Measurements from ENCODE around the gene PRKCA.
"Not testable (repeated sequence)": the region's sequence is repeated elsewhere in the genome, so short reads cannot be mapped to it uniquely, and the experiment has no call there.

Gene PRKCA

DNA sequence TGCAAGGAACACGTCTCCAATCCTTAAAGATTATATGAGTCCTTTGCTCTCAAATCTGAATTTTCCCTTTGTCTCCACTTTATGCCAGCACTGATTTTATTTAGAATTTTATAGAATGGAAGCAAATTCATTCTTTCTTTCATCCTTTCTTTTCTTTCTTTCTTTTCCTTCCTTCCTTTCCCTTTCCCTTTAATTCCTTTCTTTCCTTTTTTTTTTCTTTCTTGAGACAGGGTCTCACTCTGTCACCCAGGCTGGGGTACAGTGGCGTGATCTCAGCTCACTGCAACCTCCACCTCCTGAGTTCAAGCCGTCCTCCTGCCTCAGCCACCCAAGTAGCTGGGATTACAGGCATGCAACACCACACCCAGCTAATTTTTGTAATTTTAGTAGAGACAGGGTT is 187.2 kb downstream of the PRKCA start:
- DNase-seq (ENCODE audit: low read depth): not testable (repeated sequence)

DNA sequence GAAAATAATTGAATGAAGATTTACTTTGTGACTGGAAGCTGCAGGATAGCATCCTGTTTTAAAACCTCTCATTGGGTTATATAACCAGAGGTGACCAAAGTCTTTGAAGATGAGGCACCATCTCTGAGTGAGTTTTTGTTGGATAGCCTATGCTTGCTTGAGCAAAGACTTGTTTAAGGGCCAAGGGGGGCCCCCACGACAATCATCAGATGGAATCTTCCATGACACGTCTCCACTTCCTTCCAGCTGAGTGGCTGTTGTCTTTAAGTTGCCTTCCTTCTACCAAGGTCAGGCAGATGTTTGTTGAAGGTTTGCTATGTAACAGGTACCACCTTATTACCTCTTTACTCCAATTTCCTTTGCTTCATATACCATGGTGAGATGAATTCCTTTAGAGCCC is 188.8 kb downstream of the PRKCA start:
- DNase-seq (ENCODE audit: low read depth): no peak

DNA sequence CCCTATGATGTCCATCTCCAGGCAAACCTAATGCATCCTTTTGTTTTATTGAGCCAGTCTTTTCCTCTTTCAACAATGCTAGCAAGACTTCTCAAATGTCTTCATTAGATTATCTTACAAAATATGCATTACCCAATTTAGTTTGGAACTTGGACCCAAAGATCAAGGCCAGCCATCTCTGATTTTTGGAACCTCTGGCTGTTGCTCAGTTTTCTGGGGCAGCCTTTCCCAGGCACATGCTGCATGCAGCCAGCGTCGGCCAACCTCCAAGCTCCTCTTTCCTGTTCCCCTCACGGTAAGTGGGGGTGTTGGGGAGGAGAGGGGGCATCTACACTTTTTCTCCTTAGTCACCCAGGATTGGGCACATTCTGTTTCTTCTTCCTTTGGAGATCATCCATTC is 189.3 kb downstream of the PRKCA start:
- DNase-seq (ENCODE audit: low read depth): no peak

DNA sequence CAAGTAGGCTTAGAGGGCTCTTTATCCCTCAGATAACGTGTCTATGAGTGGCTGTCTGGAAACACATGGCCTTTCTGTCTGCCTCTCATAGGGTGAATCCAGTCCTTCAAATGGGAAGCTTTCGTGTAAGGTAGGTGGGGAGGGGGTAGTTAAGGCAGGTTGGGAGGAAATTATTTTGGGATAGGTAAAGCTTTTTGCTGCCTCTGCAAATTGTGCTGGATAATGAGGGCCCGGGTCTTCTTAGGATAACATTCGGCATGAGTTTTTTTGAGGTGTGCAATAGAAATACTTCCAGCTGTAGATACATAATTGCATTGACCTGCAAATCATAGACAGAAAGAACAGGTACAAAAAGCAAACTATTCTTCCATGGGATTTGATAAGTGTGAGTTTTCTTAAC is 189.7 kb downstream of the PRKCA start:
- DNase-seq (ENCODE audit: low read depth): no peak

DNA sequence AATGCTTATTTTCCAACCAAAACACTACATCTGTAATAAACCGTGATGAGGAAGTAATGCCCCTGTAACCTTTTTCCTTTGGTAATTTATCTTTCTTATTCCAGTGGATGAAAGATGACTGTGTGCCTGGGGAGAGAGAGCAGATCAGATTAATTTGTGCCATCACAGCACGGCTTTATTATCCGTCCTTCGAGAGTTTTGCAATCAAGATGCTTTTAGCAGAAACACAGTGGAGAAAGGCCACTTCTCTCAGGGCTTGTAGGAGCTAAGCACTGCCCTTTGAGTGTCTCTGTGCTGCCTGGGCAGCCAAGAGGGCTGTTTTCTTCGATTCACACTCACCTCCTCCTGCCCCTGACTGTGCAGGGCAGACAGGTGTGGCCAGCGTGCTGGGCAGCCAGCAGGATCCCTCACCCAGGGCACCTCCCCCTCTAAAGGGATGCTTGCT is 190.2 kb downstream of the PRKCA start:
- no peak for DNase-seq (ENCODE audit: low read depth)

DNA sequence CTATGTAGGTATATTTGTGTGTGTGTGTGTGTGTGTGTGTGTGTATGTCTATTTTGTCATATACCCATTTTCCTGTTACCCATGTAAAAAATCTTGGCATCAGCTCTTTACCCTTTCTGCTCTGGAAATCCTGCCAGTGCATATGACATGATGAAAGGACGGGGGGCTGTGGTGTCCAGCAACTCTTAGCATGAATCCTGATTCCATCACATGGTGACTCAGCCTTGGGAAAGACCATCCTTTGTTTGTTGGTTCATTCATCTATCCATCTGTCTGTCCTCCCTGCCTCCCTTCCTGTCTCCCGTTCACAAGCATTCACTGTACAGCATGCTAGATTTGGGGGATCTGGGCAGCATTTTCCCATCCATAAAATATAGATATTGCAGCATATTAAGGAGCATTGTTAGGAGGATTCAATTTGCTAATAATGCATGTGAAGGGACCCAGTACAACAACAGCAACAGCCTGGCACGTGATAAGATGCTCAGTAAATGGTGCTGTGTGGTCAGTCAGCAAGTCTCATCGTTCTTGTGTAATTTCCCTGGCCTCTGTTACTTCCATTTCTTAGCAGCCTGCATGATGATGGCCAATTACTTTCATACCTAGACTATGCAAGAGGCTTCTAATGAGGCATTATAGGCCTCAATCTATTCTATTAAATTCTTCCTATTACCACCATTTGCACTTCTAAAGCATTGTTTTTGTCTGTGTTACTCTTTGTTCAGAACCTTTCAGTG is 191.0 kb downstream of the PRKCA start:
- DNase-seq (ENCODE audit: low read depth): peak; percentile 64

DNA sequence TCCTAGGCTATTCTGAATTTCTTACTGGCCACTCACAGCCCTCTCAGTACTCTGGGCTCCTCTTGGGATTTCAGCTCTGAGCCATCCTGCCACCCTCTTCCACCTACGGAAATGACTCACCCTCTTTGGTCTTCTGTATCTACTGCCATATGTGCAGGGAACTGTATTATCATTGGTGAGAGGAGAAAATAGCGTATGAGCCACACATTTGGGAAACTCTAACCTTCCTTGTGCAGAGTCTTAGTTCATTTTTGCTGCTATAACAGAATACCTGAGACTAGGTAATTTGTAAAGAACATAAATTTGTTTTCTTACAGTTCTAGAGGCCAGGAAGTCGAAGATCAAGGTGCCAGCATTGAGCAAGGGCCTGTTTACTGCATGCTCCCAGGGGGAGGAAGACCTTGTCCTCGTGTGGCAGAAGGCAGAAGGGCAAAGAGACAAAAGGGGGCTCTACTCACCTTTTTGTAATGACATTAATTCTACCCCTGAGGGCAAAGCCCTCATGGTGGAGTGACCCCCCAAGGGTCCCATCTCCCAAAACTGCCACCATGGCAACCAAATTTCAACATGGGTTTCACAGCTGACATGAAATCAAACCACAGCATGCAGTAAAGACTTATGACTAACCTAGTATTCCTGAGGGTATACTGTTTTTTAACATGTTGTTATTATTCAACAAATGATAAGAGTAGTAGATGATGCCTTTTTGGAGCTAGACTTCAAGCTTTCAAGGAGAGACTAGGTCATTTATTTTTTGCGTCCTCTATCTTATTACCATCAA is 191.8 kb downstream of the PRKCA start:
- peak; percentile 81 for DNase-seq (ENCODE audit: low read depth)

DNA sequence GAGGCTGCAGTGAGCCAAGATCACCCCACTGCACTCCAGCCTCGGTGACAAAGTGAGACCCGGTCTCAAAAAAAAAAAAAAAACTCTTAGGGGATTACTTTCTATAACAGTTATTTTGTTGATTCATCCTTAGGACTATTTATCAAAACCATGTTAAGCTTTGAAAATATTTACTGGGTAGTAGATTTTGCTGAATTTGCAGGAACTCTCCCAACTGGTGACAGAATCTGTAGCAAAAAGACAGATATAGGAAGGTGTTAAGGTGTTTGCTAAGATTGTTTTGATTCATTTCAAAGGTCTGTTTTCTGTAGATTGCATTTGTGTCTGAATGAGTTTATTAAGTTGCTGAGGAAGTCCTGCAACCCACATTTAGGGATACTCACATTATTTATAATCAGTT is 192.6 kb downstream of the PRKCA start:
- DNase-seq (ENCODE audit: low read depth): no peak

DNA sequence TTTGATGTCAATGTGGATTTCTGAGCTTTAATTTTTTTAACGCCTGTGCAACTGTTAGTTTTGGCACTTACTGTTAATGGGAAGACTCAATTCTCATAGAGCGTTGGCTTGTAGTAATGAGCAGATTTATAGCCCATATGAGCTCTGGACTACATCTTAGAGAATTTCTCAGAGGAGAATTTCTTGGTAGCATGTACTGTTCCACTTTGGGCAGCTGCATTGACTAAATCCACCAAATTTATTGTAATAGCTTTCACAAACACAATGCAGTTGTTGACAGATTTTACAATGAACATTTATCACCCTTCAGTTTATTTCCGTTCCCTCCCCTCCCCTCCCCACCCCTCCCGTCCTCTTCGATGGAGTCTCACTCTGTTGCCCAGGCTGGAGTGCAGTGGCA is 193.9 kb downstream of the PRKCA start:
- DNase-seq (ENCODE audit: low read depth): no peak

DNA sequence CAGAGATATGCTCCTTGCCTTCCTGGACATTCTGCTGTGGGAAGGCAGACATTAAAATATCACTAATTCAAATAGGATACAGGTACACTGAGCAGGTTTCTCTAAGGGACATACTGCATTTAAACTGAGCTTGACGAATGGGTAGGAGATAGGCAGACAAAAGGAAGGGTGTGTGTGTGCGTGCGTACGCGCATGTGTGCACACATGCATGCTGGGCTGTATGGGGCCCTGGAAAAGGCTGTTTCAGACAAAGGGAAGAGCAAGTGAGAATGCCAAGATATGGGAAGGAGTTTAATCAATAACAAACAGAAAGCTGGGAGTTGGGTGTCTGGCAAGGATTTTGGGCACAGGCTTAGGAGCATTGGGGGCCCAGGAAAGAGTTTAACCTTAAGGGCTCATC is 196.2 kb downstream of the PRKCA start:
- DNase-seq (ENCODE audit: low read depth): no peak

DNA sequence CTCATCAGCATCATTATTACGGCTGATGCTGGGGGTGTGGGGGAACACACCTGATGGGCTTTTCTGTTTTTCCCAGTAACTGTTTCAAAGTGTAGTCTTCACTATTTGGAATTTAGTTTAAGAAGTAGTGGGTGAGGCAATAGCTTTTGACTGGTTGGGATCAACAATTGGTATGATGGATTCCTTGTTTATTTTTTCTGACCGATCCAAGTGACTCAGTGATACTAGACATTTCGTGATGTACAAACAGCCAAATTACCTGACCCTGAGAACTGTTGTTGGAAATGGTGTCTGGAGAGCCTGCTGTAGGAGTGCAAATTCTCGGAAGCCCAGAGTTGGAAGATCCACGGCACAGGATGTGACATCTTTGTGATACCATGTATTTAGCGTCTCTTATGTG is 204.2 kb downstream of the PRKCA start:
- DNase-seq (ENCODE audit: low read depth): no peak

DNA sequence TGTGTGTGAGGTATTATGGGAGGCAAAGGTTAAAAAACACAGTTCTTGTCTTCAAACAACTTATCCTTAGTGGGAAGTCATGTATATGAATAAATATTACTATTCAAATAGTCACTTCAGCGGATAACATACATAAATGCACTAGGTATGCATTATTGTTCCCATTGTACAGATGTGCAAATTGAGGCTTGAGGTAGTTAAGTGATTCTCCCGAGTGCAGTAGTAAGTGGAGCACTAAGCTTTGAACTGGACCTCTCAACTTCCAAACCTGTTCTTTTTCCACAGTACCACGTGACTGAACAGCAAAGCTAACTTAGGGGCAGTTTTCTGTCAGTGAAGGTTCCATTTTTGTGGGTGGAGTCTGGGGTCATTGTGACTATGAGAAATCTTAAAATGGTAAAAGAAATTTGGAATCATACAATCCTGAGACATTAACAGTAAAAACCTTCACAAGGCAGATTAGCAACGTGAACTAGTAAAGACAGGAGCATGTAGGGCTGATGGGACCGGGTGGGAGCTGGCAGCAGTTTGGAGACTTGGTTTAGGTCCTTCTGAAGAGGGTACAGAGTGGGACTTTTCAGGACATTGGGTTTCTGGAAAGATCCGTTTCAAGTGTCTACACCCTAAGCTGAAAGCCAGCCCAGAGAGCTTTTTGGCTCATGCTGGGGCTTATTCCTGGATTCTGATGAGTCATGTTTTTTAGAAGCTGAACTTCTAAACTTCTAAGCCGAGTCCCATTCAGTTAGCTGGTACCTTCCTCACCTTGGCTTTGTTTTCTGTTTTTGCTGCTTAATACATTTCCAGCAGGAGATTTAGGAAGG is 204.9 kb downstream of the PRKCA start:
- DNase-seq (ENCODE audit: low read depth): peak; percentile 46

DNA sequence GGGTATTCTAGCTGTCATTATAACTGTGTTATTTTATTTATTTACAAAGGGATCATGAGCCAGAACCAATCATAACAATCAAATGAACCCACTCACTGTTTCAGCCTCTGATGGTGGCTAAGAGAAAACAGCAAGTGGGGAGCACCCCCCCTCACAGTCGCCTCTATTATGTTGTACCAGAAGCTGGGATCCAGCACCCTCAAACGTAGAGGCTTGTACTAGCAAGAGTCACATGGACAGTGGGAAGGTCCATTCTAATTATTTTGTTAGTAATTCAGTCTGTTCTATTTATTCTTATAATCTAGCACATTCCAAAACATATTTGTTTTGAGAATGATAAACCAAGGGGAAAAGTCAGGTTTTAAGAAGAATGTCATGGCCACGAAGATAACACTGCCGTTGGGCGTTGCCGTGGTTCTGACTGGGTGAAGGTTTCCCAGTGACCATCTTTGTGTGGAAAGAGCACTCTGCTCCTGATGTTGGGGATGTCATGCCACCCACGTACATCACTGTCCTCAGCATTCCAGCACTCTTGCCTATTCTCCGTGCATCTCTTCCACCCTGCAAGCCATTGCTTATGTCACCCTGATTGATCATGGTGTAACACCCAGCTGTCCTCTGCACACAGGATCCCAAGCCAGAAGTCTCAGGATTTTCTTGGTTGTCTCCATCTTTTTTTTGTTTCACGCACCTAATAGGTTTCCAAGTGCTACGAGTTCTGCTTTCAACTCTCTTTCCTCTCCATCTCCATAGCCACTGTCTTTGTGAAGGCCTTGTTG is 205.8 kb downstream of the PRKCA start:
- no peak for DNase-seq (ENCODE audit: low read depth)

DNA sequence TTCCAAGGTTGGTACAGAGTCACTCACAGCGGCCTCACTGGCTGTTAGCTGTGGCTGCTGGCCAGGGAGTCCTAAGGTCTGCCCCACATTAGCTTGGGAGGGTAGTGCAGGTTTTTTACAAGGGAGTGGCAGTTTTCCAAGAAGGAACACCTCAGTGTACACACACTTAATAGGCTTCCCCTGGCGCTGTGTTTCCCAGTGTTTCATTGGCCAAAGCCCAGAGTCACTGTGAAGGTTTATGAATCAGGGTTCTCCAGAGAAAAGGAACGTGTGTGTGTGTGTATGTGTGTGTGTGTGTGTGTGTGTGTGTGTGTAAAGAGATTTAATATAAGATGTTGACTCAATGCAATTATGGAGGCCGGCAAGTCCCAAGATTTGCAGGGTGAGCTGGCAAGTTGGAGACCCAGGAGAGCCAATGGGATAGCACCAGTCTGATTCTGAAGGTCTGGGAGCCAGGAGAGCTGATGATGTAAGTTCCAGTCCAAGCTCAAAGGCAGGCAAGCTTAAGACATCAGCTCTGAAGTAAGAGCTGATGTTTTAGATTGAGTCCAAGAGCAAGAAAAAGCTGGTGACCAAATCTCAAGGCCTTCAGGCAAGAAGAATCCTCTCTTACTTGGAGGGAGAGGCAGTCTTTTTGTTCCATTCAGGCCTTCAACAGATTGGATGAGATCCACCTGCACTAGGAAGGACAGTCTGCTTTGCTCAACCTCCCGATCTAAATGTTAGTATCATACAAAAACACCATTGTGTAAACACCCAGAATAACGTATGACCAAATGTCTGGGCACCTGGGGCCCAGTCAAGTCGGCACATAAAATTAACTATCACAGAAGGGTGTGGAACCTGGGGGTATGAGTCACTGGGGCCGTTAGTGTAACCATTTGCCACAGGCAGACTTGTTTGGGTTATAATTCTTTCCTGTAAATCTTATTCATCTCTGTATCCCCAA is 206.8 kb downstream of the PRKCA start:
- DNase-seq (ENCODE audit: low read depth): peak; percentile 70

DNA sequence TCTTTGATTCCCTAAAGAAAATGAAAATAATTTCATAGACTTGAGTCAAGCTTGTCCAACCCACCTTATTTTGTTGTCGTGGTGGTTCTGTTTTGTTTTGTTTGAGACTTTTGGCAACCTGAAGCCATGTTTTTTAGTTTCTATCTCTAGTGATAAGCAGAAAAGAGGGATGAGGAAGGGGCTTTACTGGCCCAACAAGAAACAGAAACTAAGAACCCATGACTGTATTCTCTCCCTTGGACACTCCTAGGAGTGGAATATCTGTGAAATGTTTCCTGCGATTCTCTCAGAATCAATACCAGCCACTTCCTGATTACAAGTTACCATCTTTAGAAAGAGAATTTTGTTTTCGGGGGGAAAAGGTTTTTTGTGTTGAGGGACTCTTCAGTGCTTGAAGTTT is 207.5 kb downstream of the PRKCA start:
- no peak for DNase-seq (ENCODE audit: low read depth)

DNA sequence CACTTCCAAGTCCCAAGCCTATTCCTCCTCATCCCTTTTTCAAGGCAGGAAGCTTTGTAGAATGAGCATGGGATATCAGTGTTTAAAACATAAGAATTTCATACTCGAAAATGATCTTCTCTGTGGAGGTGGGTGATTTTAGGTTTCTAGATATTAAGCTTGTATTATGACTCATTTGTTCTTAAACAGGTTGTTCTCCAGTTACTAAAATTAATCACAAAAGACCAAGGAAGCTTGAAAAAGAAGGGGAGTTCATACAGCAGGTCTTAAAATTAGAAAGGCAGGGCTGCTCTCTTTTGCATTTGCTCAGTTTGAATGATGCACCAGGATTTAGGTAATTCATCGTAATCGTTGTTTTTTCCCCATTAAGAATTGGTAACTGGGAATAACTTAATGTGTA is 208.7 kb downstream of the PRKCA start:
- no peak for DNase-seq (ENCODE audit: low read depth)

DNA sequence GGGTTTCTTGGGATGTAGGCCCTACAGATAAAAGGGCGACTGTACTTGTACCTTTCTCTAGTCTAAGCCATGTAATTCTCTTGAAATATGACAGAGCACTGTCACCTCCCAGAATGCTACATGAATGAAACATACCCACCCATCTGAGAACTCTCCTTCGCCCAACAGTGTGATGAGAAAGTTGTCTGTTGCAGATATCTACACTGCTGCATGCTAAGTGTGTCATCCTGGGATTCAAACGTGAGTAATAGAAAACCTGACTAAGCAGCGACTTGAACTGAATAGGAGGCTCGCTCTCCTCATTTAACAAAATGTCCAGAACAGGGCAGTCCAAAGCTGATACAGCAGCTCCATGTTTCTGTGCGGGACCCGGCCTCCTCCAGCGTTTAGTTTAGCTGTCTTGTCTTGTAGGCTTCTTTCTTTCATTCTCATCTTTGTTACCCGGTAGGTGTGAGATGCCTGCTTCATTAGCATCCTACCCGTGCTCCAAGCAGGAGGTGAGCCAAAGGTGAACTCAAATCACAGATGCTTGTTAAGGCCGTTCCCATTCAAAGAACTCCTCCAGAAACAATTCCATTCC is 211.9 kb downstream of the PRKCA start:
- no peak for DNase-seq (ENCODE audit: low read depth)

DNA sequence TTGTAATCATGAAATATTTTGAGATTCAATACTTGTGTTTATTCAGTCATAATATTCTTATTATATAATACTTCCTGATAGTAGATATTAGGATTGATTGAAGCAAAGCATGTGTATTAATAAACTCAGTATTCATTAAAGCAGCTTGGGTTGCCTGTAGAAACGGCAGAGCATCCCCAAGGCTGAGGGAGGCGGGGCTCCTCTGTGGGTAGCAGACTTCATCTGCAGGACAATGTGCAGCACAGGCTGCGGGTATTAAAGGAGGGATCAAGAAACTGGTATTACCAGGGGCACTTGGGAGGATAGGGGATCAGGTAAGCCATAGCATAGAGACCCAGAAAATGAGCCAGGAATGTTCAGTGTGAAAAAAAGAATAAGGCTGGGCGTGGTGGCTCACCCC is 213.6 kb downstream of the PRKCA start:
- no peak for DNase-seq (ENCODE audit: low read depth)

DNA sequence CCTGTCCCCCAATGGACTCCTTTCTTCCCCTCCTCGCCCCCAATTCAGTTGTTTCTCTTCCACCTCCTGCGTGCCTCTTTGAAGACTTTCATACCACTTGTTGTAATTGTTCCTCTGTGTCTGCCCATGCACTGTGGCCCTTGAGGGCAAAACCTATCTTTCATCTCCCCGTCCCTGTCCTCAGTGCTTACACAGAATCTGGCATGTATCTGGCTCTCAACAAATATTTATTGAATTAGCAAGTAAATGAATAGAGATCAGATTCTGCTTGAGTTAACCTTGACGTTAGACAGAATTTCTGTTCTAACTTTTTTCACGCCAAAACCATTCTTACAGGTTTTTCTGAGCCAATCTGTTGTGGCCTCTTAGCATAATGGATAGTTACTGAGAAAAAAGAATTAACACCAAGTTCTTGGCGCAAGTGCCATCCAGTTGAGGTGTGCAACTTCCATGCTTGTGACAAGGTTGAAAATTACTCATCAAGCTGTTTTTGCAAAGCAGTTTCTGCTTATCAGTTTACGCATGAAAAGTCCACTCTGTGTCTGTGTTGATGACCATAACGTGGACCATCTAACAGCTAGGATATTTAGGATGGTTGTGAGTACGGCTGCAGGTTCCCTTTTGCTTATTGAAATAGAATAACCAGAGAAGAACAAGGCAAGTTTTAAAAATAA is 215.1 kb downstream of the PRKCA start:
- no peak for DNase-seq (ENCODE audit: low read depth)

DNA sequence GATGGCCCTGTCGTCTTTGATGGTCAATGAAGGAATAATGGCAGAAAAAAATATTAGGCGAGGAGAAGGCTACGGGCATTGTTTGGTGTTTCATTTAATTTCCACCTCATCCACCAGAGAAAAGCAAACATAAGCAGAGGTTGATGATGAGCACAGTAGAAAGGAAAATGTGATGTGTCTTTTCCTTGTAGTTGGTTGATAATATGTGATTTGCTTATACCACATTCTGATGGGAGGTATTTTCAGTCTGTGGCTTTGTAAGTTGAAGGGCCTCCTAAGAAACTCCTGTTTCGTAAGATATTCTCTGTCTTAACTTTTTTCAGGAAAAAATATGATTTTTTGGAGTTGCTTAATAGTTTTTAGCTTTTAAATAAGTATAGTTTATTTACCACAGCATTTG is 215.7 kb downstream of the PRKCA start:
- DNase-seq (ENCODE audit: low read depth): no peak
